GM23338 (cell line): ENCODE results near the gene MAGI1. TPM values are rescaled to one million over a fixed set of nuclear protein-coding genes. Genes with fewer than 3 reads are reported as not detected.

Experiments
- ATAC-seq: fragments of 200-7000 bp; cut with Tn5 transposase; 3 replicates; pipeline ENCODE4 v1.9.1; 2020
- DNase-seq: peaks from one replicate; pipeline ENCODE4 v3.0.0-alpha.2; 2015; ENCODE audit warnings: low spot score
- H2AFZ ChIP-seq: fragments of 200-600 bp; sonication (generic); 2 replicates; pipeline ENCODE4 v1.8.0; 2016; ENCODE audit warnings: antibody characterized with exemption, mild to moderate bottlenecking, moderate library complexity
- H3F3A ChIP-seq: fragments of 200-600 bp; sonication (generic); replicated peaks from 2 replicates; pipeline ENCODE4 v1.8.0; 2017; ENCODE audit warnings: antibody characterized with exemption, mixed run types, low read depth
- H3K27ac ChIP-seq: fragments of 200-600 bp; sonication (generic); 2 replicates; pipeline ENCODE4 v1.6.1; 2016; ENCODE audit warnings: low read depth
- H3K27me3 ChIP-seq: fragments of 200-600 bp; sonication (generic); 2 replicates; pipeline ENCODE4 v1.8.0; 2016; ENCODE audit warnings: mild to moderate bottlenecking, mixed run types, moderate library complexity; ENCODE audit not compliant: insufficient read depth
- H3K36me3 ChIP-seq: fragments of 200-600 bp; sonication (generic); 2 replicates; pipeline ENCODE4 v1.8.0; 2016; ENCODE audit warnings: mild to moderate bottlenecking; ENCODE audit not compliant: insufficient read depth
- H3K4me1 ChIP-seq: fragments of 200-600 bp; sonication (generic); 2 replicates; pipeline ENCODE4 v1.8.0; 2016; ENCODE audit warnings: mild to moderate bottlenecking, moderate library complexity; ENCODE audit not compliant: insufficient read depth
- H3K4me2 ChIP-seq: fragments of 200-600 bp; sonication (generic); 2 replicates; pipeline ENCODE4 v1.7.1; 2017; ENCODE audit warnings: mixed run types
- H3K4me3 ChIP-seq: fragments of 200-600 bp; sonication (generic); 2 replicates; pipeline ENCODE4 v1.6.1; 2016; ENCODE audit warnings: mixed run types
- H3K79me2 ChIP-seq: fragments of 200-600 bp; sonication (generic); replicated peaks from 2 replicates; pipeline ENCODE4 v1.8.0; 2017; ENCODE audit warnings: mild to moderate bottlenecking; ENCODE audit not compliant: insufficient read depth
- H3K9me2 ChIP-seq: fragments of 200-600 bp; sonication (generic); 2 replicates; pipeline ENCODE4 v1.8.0; 2017; ENCODE audit not compliant: insufficient read depth
- H4K20me1 ChIP-seq: fragments of 200-600 bp; sonication (generic); replicated peaks from 2 replicates; pipeline ENCODE4 v1.8.0; 2017; ENCODE audit warnings: mild to moderate bottlenecking; ENCODE audit not compliant: insufficient read depth
- H3K27ac Mint-ChIP-seq: 2 replicates; pipeline ENCODE4 v1.8.0; 2020; ENCODE audit warnings: inconsistent platforms, mild to moderate bottlenecking, moderate library complexity, mixed read lengths
- H3K27me3 Mint-ChIP-seq: 3 replicates; pipeline ENCODE4 v1.8.0; 2022; ENCODE audit warnings: low read depth, mild to moderate bottlenecking, moderate library complexity, mixed read lengths, inconsistent platforms; ENCODE audit not compliant: insufficient read depth, poor library complexity
- H3K36me3 Mint-ChIP-seq: 3 replicates; pipeline ENCODE4 v1.8.0; 2021; ENCODE audit warnings: low read depth, mild to moderate bottlenecking, inconsistent platforms, moderate library complexity, mixed read lengths
- H3K4me1 Mint-ChIP-seq: 3 replicates; pipeline ENCODE4 v1.8.0; 2020; ENCODE audit warnings: mild to moderate bottlenecking, inconsistent platforms, mixed read lengths
- H3K4me3 Mint-ChIP-seq: 3 replicates; pipeline ENCODE4 v1.8.0; 2021; ENCODE audit warnings: moderate library complexity, mild to moderate bottlenecking, inconsistent platforms, mixed read lengths
- H3K9me3 Mint-ChIP-seq: 3 replicates; pipeline ENCODE4 v1.8.0; 2020; ENCODE audit warnings: moderate library complexity, mild to moderate bottlenecking, inconsistent platforms, mixed read lengths
- CREB1 ChIP-seq: fragments of 250-450 bp; sonication (Bioruptor Pico); IDR thresholded peaks from 2 replicates; pipeline ENCODE4 v1.5.0; 2020; ENCODE audit warnings: low read depth, mild to moderate bottlenecking, moderate library complexity
- CTCF ChIP-seq, 2 experiments: fragments of 200-600 bp in 1 of 2; sonication (generic) in 1 of 2; conservative IDR thresholded peaks; 2 replicates each; pipeline versions ENCODE4 v1.5.1 to v1.6.1; 2016 to 2017; ENCODE audit warnings: antibody characterized with exemption in 2 of 2, low read depth in 2 of 2, mild to moderate bottlenecking in 2 of 2, moderate library complexity in 1 of 2
- EZH2 ChIP-seq: fragments of 200-600 bp; sonication (generic); IDR thresholded peaks from one replicate; pipeline ENCODE4 v1.8.0; 2017; ENCODE audit warnings: antibody characterized with exemption, mild to moderate bottlenecking, low read depth; ENCODE audit not compliant: unreplicated experiment
- EZH2phosphoT487 ChIP-seq: fragments of 200-600 bp; sonication (generic); IDR thresholded peaks from one replicate; pipeline ENCODE4 v1.8.1; 2018; ENCODE audit warnings: antibody characterized with exemption; ENCODE audit not compliant: unreplicated experiment
- JUNB ChIP-seq: IDR thresholded peaks from one replicate; pipeline ENCODE4 v1.6.1; 2016; ENCODE audit warnings: antibody characterized with exemption; ENCODE audit not compliant: unreplicated experiment
- NANOG ChIP-seq: IDR thresholded peaks from 2 replicates; pipeline ENCODE4 v1.6.1; 2016; ENCODE audit warnings: antibody characterized with exemption, borderline replicate concordance
- POLR2AphosphoS5 ChIP-seq: IDR thresholded peaks from 2 replicates; pipeline ENCODE4 v1.6.1; 2016; ENCODE audit warnings: antibody characterized with exemption, low read depth
- REST ChIP-seq: IDR thresholded peaks from one replicate; pipeline ENCODE4 v1.6.1; 2018; ENCODE audit warnings: antibody characterized with exemption; ENCODE audit not compliant: unreplicated experiment
- STAT1 ChIP-seq: IDR thresholded peaks from one replicate; pipeline ENCODE4 v1.6.1; 2016; ENCODE audit warnings: antibody characterized with exemption; ENCODE audit not compliant: unreplicated experiment
- ZNF114 ChIP-seq: fragments of 250-450 bp; sonication (Bioruptor Pico); IDR thresholded peaks from 2 replicates; pipeline ENCODE4 v1.5.0; 2020; ENCODE audit warnings: mild to moderate bottlenecking, moderate library complexity
- ZNF331 ChIP-seq: fragments of 250-450 bp; sonication (Bioruptor Pico); IDR thresholded peaks from 2 replicates; pipeline ENCODE4 v1.5.0; 2020; ENCODE audit warnings: low read depth, mild to moderate bottlenecking, moderate library complexity
- polyA plus RNA-seq: library from polyadenylated mRNA; unstranded; fragments of >200 nt; fragmentation: Nextera tagmentation; extraction: Ambion mirVana; gene quantifications from 2 replicates; pipeline ENCODE4 v1.2.1, GENCODE V29; 2016
- total RNA-seq: library from RNA; depleted of rRNA; stranded (reverse); fragments of >200 nt; shearing (Covaris generic); gene quantifications from 2 replicates; pipeline ENCODE4 v1.2.3, GENCODE V29; 2014
- TF ChIP-seq, protein P1 (sequence below): IDR thresholded peaks from 2 replicates; pipeline ENCODE4 v1.6.1; 2016; ENCODE audit warnings: antibody characterized with exemption
- TF ChIP-seq, protein P2 (sequence below): fragments of 250-450 bp; sonication (Bioruptor Pico); IDR thresholded peaks from 2 replicates; pipeline ENCODE4 v1.5.0; 2020; ENCODE audit warnings: mild to moderate bottlenecking, moderate library complexity

MAGI1 gene
- total and polyA plus RNA-seq, 2 experiments from 2014 or later, result 27.4 to 71.2 TPM

DNA sequence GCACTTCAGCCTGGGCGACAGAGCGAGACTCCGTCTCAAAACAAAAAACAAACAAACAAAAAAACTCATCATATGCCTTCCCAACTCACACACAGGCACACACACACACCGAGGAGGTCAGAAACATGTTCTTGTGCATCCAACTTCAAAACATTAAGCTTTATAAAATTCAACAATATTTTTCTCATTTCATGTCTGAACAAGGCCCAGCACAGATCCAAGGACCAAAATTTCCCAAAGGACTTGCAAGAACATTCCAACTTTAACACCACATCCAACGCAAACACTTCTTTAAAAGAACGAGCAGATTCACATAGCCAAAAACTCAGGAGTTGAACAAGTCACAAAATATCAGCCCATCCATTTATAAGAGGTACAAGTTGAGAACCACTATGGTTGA lies 148.4 kb downstream of the MAGI1 start:
- peaks cover 90% of the 10 kb centered on the region for H3K79me2 ChIP-seq
- H3K27ac Mint-ChIP-seq, result no peak overlapping the region
- DNase-seq (no peak), ATAC-seq (no peak)
- H3K27me3 Mint-ChIP-seq, result peaks cover 1% of the 10 kb centered on the region
- H3K4me3 ChIP-seq, result no peak overlapping the region
- H3K27me3 ChIP-seq, result no peaks in the 10 kb centered on the region
- H3K9me3 Mint-ChIP-seq, result no peaks in the 10 kb centered on the region; the same call in 2 of the 3 replicates
- no peak for TF ChIP-seq ZNF331 (CRISPR knock-in tag)
- no peak for TF ChIP-seq ZNF114 (CRISPR knock-in tag)
- TF ChIP-seq REST, result no peak
- TF ChIP-seq, protein P1, sequence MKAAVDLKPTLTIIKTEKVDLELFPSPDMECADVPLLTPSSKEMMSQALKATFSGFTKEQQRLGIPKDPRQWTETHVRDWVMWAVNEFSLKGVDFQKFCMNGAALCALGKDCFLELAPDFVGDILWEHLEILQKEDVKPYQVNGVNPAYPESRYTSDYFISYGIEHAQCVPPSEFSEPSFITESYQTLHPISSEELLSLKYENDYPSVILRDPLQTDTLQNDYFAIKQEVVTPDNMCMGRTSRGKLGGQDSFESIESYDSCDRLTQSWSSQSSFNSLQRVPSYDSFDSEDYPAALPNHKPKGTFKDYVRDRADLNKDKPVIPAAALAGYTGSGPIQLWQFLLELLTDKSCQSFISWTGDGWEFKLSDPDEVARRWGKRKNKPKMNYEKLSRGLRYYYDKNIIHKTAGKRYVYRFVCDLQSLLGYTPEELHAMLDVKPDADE, result no peak
- no peak for TF ChIP-seq CREB1 (CRISPR knock-in tag)
- no peak for TF ChIP-seq NANOG
- no peak for TF ChIP-seq POLR2AphosphoS5
- no peak for TF ChIP-seq EZH2phosphoT487
- TF ChIP-seq EZH2, result no peak
- TF ChIP-seq, protein P2, sequence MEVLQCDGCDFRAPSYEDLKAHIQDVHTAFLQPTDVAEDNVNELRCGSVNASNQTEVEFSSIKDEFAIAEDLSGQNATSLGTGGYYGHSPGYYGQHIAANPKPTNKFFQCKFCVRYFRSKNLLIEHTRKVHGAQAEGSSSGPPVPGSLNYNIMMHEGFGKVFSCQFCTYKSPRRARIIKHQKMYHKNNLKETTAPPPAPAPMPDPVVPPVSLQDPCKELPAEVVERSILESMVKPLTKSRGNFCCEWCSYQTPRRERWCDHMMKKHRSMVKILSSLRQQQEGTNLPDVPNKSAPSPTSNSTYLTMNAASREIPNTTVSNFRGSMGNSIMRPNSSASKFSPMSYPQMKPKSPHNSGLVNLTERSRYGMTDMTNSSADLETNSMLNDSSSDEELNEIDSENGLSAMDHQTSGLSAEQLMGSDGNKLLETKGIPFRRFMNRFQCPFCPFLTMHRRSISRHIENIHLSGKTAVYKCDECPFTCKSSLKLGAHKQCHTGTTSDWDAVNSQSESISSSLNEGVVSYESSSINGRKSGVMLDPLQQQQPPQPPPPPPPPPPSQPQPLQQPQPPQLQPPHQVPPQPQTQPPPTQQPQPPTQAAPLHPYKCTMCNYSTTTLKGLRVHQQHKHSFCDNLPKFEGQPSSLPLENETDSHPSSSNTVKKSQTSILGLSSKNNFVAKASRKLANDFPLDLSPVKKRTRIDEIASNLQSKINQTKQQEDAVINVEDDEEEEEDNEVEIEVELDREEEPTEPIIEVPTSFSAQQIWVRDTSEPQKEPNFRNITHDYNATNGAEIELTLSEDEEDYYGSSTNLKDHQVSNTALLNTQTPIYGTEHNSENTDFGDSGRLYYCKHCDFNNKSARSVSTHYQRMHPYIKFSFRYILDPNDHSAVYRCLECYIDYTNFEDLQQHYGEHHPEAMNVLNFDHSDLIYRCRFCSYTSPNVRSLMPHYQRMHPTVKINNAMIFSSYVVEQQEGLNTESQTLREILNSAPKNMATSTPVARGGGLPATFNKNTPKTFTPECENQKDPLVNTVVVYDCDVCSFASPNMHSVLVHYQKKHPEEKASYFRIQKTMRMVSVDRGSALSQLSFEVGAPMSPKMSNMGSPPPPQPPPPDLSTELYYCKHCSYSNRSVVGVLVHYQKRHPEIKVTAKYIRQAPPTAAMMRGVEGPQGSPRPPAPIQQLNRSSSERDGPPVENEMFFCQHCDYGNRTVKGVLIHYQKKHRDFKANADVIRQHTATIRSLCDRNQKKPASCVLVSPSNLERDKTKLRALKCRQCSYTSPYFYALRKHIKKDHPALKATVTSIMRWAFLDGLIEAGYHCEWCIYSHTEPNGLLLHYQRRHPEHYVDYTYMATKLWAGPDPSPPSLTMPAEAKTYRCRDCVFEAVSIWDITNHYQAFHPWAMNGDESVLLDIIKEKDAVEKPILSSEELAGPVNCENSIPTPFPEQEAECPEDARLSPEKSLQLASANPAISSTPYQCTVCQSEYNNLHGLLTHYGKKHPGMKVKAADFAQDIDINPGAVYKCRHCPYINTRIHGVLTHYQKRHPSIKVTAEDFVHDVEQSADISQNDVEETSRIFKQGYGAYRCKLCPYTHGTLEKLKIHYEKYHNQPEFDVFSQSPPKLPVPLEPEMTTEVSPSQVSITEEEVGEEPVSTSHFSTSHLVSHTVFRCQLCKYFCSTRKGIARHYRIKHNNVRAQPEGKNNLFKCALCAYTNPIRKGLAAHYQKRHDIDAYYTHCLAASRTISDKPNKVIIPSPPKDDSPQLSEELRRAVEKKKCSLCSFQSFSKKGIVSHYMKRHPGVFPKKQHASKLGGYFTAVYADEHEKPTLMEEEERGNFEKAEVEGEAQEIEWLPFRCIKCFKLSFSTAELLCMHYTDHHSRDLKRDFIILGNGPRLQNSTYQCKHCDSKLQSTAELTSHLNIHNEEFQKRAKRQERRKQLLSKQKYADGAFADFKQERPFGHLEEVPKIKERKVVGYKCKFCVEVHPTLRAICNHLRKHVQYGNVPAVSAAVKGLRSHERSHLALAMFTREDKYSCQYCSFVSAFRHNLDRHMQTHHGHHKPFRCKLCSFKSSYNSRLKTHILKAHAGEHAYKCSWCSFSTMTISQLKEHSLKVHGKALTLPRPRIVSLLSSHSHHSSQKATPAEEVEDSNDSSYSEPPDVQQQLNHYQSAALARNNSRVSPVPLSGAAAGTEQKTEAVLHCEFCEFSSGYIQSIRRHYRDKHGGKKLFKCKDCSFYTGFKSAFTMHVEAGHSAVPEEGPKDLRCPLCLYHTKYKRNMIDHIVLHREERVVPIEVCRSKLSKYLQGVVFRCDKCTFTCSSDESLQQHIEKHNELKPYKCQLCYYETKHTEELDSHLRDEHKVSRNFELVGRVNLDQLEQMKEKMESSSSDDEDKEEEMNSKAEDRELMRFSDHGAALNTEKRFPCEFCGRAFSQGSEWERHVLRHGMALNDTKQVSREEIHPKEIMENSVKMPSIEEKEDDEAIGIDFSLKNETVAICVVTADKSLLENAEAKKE (CRISPR knock-in tag), result no peak
- TF ChIP-seq STAT1, result no peak
- no peak for TF ChIP-seq JUNB
- no peak for TF ChIP-seq CTCF (conservative IDR thresholded peaks at IDR 0.05; ENCODE audit: low read depth in 2 of 2)
- H3F3A ChIP-seq, result no peaks in the 10 kb centered on the region
- H3K9me2 ChIP-seq, result no peaks in the 10 kb centered on the region
- peaks cover 45% of the 10 kb centered on the region for H3K4me1 Mint-ChIP-seq
- H4K20me1 ChIP-seq, result no peaks in the 10 kb centered on the region
- H3K4me1 ChIP-seq, result peaks cover 50% of the 10 kb centered on the region
- H3K4me2 ChIP-seq, result no peak overlapping the region
- no peaks in the 10 kb centered on the region for H3K36me3 ChIP-seq
- no peaks in the 10 kb centered on the region for H3K36me3 Mint-ChIP-seq
- H2AFZ ChIP-seq, result no peak overlapping the region
- H3K27ac ChIP-seq, result no peak overlapping the region
- H3K4me3 Mint-ChIP-seq, result no peak overlapping the region
